HCT116 (cell line): ENCODE results near the gene REEP5. TPM values are rescaled to one million over a fixed set of nuclear protein-coding genes. Genes with fewer than 3 reads are reported as not detected.

ENCODE experiments used
- ATAC-seq: fragments of 200-7000 bp; cut with Tn5 transposase; 2 replicates; pipeline ENCODE4 v1.9.1; 2020; ENCODE audit warnings: mild to moderate bottlenecking, moderate library complexity
- BruUV-seq: library from RNA; stranded (reverse); fragments of 400-500 nt; replicated peaks from 2 replicates; lab custom pipeline; 2021; lab: Mats Ljungman, UMichigan
- CTCF ChIA-PET: fragments of 300-600 bp; sonication (Branson Sonifier 250); formaldehyde crosslinking; loops from one replicate; lab custom pipeline; 2021; ENCODE audit warnings: antibody characterized with exemption; lab: Charles Lee
- POLR2A ChIA-PET: fragments of 300-600, 350-600 bp; sonication (Branson Sonifier 250); formaldehyde crosslinking; loops from one replicate; lab custom pipeline; 2021; ENCODE audit warnings: antibody characterized with exemption; lab: Charles Lee
- RAD21 ChIA-PET, 2 experiments: fragments of 300-600 bp; sonication (Branson Sonifier 250); formaldehyde crosslinking; loops; one replicate each; lab custom pipeline; 2023; ENCODE audit warnings: low total read pairs in 2 of 2; ENCODE audit not compliant: uncharacterized antibody in 2 of 2, unreplicated experiment in 2 of 2, low non-redundant PET in 1 of 2; lab: Charles Lee
- DNase-seq: peaks from one replicate; pipeline ENCODE4 v3.0.0-alpha.2; 2010; ENCODE audit warnings: low read depth, low spot score
- H2AFZ ChIP-seq: fragments of 200-600 bp; shearing (Covaris generic), sonication (generic); 2 replicates; pipeline ENCODE4 v1.6.1; 2017; ENCODE audit warnings: low read depth, mixed run types, mixed read lengths, antibody characterized with exemption, low read length; ENCODE audit not compliant: poor library complexity, severe bottlenecking
- H3K27ac ChIP-seq: 2 replicates; pipeline ENCODE4 v1.5.1; 2012; ENCODE audit warnings: low read depth, low read length
- H3K27me3 ChIP-seq: fragments of 200-600 bp; sonication (generic); 2 replicates; pipeline ENCODE4 v1.6.1; 2016; ENCODE audit warnings: mixed run types, low read length, mixed read lengths; ENCODE audit not compliant: insufficient read depth
- H3K36me3 ChIP-seq, 2 experiments: fragments of 200-500 bp in 1 of 2; fragments of 200-600 bp in 1 of 2; sonication (Bioruptor generic) in 1 of 2; sonication (generic) in 1 of 2; 2 replicates each; pipeline versions ENCODE4 v1.5.1 to v1.6.1; 2014 to 2016; ENCODE audit warnings: low read length in 2 of 2, inconsistent platforms in 1 of 2, mixed read lengths in 1 of 2, mixed run types in 1 of 2; ENCODE audit not compliant: insufficient read depth in 2 of 2, control insufficient read depth in 1 of 2
- H3K4me1 ChIP-seq, 2 experiments: fragments of 200-600 bp in 1 of 2; sonication (generic) in 1 of 2; 2 replicates each; pipeline versions ENCODE4 v1.5.1 to v1.6.1; 2012 to 2017; ENCODE audit warnings: low read length in 2 of 2, inconsistent platforms in 1 of 2, mild to moderate bottlenecking in 1 of 2, mixed read lengths in 1 of 2, mixed run types in 1 of 2, moderate library complexity in 1 of 2; ENCODE audit not compliant: insufficient read depth in 2 of 2, control insufficient read depth in 1 of 2
- H3K4me2 ChIP-seq: fragments of 200-600 bp; sonication (generic); 2 replicates; pipeline ENCODE4 v1.6.1; 2017; ENCODE audit warnings: mixed run types, low read length, mixed read lengths
- H3K4me3 ChIP-seq, 2 experiments: fragments of 200-600 bp in 1 of 2; sonication (generic) in 1 of 2; replicated peaks in 1 of 2; 2 replicates each; pipeline ENCODE4 v1.5.1; 2011 to 2016; ENCODE audit warnings: low read length in 2 of 2, control low read depth in 1 of 2, low read depth in 1 of 2, mild to moderate bottlenecking in 1 of 2, mixed read lengths in 1 of 2, mixed run types in 1 of 2
- H3K79me2 ChIP-seq: fragments of 200-600 bp; sonication (generic); 2 replicates; pipeline ENCODE4 v1.6.1; 2017; ENCODE audit warnings: mild to moderate bottlenecking, mixed run types, low read length, moderate library complexity, mixed read lengths; ENCODE audit not compliant: insufficient read depth
- H3K9ac ChIP-seq: fragments of 200-600 bp; sonication (generic); 2 replicates; pipeline ENCODE4 v1.6.1; 2016; ENCODE audit warnings: low read length, mixed read lengths
- H3K9me2 ChIP-seq: fragments of 200-600 bp; sonication (generic), shearing (Covaris generic); 2 replicates; pipeline ENCODE4 v1.6.1; 2017; ENCODE audit warnings: mixed run types, mild to moderate bottlenecking, moderate library complexity; ENCODE audit not compliant: insufficient read depth
- H3K9me3 ChIP-seq, 2 experiments: fragments of 200-500 bp in 1 of 2; fragments of 200-600 bp in 1 of 2; sonication (Bioruptor generic) in 1 of 2; sonication (generic) in 1 of 2; 2 replicates each; pipeline ENCODE4 v1.6.1; 2014 to 2017; ENCODE audit warnings: low read length in 2 of 2, mixed read lengths in 2 of 2, inconsistent platforms in 1 of 2, low read depth in 1 of 2, mild to moderate bottlenecking in 1 of 2, mixed run types in 1 of 2, moderate library complexity in 1 of 2; ENCODE audit not compliant: control insufficient read depth in 1 of 2, insufficient read depth in 1 of 2
- H4K20me1 ChIP-seq: fragments of 200-600 bp; sonication (generic), shearing (Covaris generic); 2 replicates; pipeline ENCODE4 v1.6.1; 2017; ENCODE audit warnings: mixed run types, mild to moderate bottlenecking, moderate library complexity; ENCODE audit not compliant: insufficient read depth
- CBX3 ChIP-seq: IDR thresholded peaks from 2 replicates; pipeline ENCODE4 v1.6.1; 2012; ENCODE audit warnings: low read depth
- CTCF ChIP-seq, 3 experiments: fragments of 200-600 bp in 1 of 3; sonication (generic) in 1 of 3; IDR thresholded peaks in 2 of 3; conservative IDR thresholded peaks in 1 of 3; 2 replicates each; pipeline ENCODE4 v1.5.1; 2012 to 2017; ENCODE audit warnings: low read depth in 2 of 3, low read length in 2 of 3, antibody characterized with exemption in 1 of 3, borderline replicate concordance in 1 of 3, control low read depth in 1 of 3, mild to moderate bottlenecking in 1 of 3, mixed read lengths in 1 of 3, mixed run types in 1 of 3, moderate library complexity in 1 of 3; ENCODE audit not compliant: insufficient read depth in 1 of 3
- EGR1 ChIP-seq: IDR thresholded peaks from 2 replicates; pipeline ENCODE4 v1.6.1; 2012; ENCODE audit warnings: low read depth
- ELF1 ChIP-seq: IDR thresholded peaks from 2 replicates; pipeline ENCODE4 v1.6.1; 2012; ENCODE audit warnings: low read depth, borderline replicate concordance
- FOSL1 ChIP-seq: IDR thresholded peaks from 2 replicates; pipeline ENCODE4 v1.6.1; 2012; ENCODE audit warnings: low read depth
- POLR2A ChIP-seq: IDR thresholded peaks from 2 replicates; pipeline ENCODE4 v1.7.0; 2011; ENCODE audit warnings: borderline replicate concordance; ENCODE audit not compliant: insufficient read depth, insufficient read length; ENCODE audit errors: extremely low read depth
- SIN3A ChIP-seq: IDR thresholded peaks from 2 replicates; pipeline ENCODE4 v1.6.1; 2012; ENCODE audit warnings: low read depth
- SP1 ChIP-seq: IDR thresholded peaks from 2 replicates; pipeline ENCODE4 v1.6.1; 2012; ENCODE audit warnings: low read depth
- TCF7L2 ChIP-seq: IDR thresholded peaks from 2 replicates; pipeline ENCODE4 v1.7.0; 2011; ENCODE audit warnings: borderline replicate concordance, inconsistent platforms; ENCODE audit not compliant: insufficient read depth, insufficient read length; ENCODE audit errors: extremely low read depth
- ZBTB33 ChIP-seq: IDR thresholded peaks from 2 replicates; pipeline ENCODE4 v1.6.1; 2011; ENCODE audit warnings: mild to moderate bottlenecking, low read length, moderate library complexity; ENCODE audit not compliant: insufficient replicate concordance; ENCODE audit errors: extremely low read depth
- ZNF274 ChIP-seq: fragments of 200-500 bp; sonication (Bioruptor generic); IDR thresholded peaks from 2 replicates; pipeline ENCODE4 v1.6.1; 2014; ENCODE audit warnings: mild to moderate bottlenecking, low read depth, low read length, inconsistent platforms
- intact Hi-C: fragments of 100-400 bp; cut with micrococcal nuclease; formaldehyde crosslinking; loops from 2 replicates; pipeline ENCODE4 v1.10.0; 2022
- total RNA-seq: library from RNA; stranded (reverse); gene quantifications from one replicate; pipeline ENCODE4 v1.2.1, GENCODE V29; 2021; ENCODE audit not compliant: unreplicated experiment
- TF ChIP-seq, protein P1 (sequence below): IDR thresholded peaks from 2 replicates; pipeline ENCODE4 v1.6.1; 2012

The REEP5 gene
- total RNA-seq, 1 experiment from 2014 or later = 71.7 TPM

- no peak for TF ChIP-seq FOSL1
- no peak for TF ChIP-seq ZBTB33
- no peak for TF ChIP-seq ELF1
- TF ChIP-seq CBX3 = no peak
- TF ChIP-seq ZNF274 = no peak
- TF ChIP-seq, all 23 proteins: peak for 0
Observed at GRCh38 chr5:112863549-112863948, 58.5 kb downstream of the REEP5 start (continued).

- Histone ChIP-seq H3K27ac (no peak overlapping the region), H3K9me3 (no peaks in the 10 kb centered on the region), H4K20me1 (no peaks in the 10 kb centered on the region; the same call in 1 of the 2 replicates), H2AFZ (no peak overlapping the region), H3K4me3 (peak overlapping the region; percentile 80 to 99), H3K9ac (peak overlapping the region; percentile 82), H3K4me1 (peaks cover 8 to 22% of the 10 kb centered on the region in 2 experiments), H3K79me2 (peaks cover 51% of the 10 kb centered on the region), H3K9me2 (no peaks in the 10 kb centered on the region), H3K27me3 (no peaks in the 10 kb centered on the region), H3K4me2 (peak overlapping the region; percentile 85), H3K36me3 (peaks cover 25 to 34% of the 10 kb centered on the region in 2 experiments)
- ATAC-seq = no peak
- no peak for DNase-seq
- no peak for TF ChIP-seq TCF7L2
- TF ChIP-seq, protein P1, sequence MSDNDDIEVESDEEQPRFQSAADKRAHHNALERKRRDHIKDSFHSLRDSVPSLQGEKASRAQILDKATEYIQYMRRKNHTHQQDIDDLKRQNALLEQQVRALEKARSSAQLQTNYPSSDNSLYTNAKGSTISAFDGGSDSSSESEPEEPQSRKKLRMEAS = no peak
- TF ChIP-seq SP1 = no peak
- TF ChIP-seq POLR2A = no peak
- no peak for TF ChIP-seq CTCF (IDR thresholded peaks at IDR 0.05 in 2 of 3, conservative IDR thresholded peaks at IDR 0.05 in 1 of 3; ENCODE audit: borderline replicate concordance in 1 of 3, insufficient read depth in 1 of 3, low read depth in 2 of 3, low read length in 2 of 3)
- TF ChIP-seq EGR1 = no peak
- TF ChIP-seq SIN3A = no peak
- ChIA-PET CTCF (no interaction called here), RAD21 (no interaction called here), POLR2A (no interaction called here)
- intact Hi-C loops = no loop called here
- BruUV-seq = no TSS peak
Observed at GRCh38 chr5:112862085-112862484, 59.9 kb downstream of the REEP5 start.
